Measurements from ENCODE around the gene TLX1. TPM values are rescaled to one million over a fixed set of nuclear protein-coding genes. Genes with fewer than 3 reads are reported as not detected.

Gene TLX1
- total RNA-seq, 6 donors from 2014 or later = not detected

DNA sequence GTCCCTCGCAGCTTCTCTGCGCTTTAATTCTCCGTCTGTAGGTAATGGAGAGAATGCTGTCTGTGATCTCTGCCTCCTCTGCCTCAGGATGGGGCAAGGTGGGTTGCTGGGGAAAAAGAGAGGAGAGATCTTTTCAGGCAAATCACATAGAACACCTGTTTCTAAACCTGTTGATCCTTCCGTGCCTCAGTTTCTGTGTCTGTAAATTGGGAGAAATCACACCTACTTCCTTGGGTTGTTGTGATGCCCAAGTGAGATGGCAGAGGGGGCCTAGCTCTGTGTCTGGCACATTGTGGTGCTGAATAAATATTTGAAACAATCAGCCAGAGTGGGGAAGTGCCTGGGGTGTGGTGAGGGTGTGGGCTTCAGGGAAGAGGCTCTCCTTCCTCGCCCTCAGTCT, 40.5 kb upstream of the TLX1 start:
- Histone ChIP-seq H3K9me3 (no peaks in the 10 kb centered on the region), H3K4me3 (no peak overlapping the region), H3K27me3 (peaks cover 0 to 10% (median 0%) of the 10 kb centered on the region in 4 donors), H3K4me1 (no peaks in the 10 kb centered on the region), H3K36me3 (no peaks in the 10 kb centered on the region), H3K27ac (no peak overlapping the region)
- DNase-seq (no peak), ATAC-seq (ENCODE audit: low FRiP score in 2 of 2) (no peak)
- TF ChIP-seq, protein P1, sequence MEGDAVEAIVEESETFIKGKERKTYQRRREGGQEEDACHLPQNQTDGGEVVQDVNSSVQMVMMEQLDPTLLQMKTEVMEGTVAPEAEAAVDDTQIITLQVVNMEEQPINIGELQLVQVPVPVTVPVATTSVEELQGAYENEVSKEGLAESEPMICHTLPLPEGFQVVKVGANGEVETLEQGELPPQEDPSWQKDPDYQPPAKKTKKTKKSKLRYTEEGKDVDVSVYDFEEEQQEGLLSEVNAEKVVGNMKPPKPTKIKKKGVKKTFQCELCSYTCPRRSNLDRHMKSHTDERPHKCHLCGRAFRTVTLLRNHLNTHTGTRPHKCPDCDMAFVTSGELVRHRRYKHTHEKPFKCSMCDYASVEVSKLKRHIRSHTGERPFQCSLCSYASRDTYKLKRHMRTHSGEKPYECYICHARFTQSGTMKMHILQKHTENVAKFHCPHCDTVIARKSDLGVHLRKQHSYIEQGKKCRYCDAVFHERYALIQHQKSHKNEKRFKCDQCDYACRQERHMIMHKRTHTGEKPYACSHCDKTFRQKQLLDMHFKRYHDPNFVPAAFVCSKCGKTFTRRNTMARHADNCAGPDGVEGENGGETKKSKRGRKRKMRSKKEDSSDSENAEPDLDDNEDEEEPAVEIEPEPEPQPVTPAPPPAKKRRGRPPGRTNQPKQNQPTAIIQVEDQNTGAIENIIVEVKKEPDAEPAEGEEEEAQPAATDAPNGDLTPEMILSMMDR (IDR thresholded peaks at IDR 0.05) = no peak
- TF ChIP-seq POLR2AphosphoS5 (IDR thresholded peaks at IDR 0.05) = no peak
- TF ChIP-seq POLR2A (IDR thresholded peaks at IDR 0.05) = no peak
- TF ChIP-seq EP300 (IDR thresholded peaks at IDR 0.05) = no peak
- WGBS, 2 donors = 84 to 92% methylated on average over 5 of the region's 5 CpGs

DNA sequence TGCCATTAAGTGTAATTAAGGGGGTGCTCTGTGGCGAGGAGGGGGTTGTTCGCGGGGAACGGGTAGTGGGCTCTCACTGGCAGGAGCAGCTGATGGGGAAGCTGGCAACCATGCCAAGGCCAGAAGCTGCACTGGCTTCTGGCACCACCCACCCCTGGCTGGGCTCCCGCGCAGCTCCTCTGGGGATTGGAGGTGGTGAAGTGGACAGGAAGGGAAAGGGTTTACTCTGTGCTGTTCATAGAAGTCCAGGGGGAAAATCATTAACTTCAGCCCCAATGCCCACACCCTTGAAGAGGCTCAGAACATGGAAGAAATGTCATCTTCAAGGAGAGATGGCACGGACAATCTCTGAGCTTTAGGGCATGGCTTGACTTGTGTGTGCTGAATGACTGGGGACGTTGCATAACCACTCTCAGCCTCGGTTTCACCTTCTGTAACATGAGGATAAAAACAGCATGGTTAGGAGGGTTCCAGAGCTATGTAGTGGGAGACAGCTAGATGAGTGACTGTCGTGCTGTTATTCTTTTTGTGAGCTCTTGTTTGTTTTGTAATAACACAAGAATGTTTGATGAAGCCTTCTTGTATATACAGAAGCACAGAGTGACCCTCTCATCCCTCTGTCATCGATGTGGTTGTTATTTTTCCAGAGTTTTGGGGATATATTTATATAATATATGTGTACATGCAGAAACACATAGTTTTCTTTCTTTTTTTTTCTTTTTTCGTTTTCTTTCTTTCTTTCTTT, 39.4 kb upstream of the TLX1 start:
- DNase-seq = peak in 1 of 2 donors; percentile 45
- ATAC-seq (ENCODE audit: low FRiP score in 2 of 2) = no peak
- 53 to 59% methylated on average over 12 of the region's 12 CpGs for WGBS, 2 donors
- H3K4me1 ChIP-seq = no peaks in the 10 kb centered on the region
- H3K27ac ChIP-seq = no peak overlapping the region
- TF ChIP-seq POLR2A (IDR thresholded peaks at IDR 0.05) (no peak), EP300 (IDR thresholded peaks at IDR 0.05) (no peak)
- TF ChIP-seq, protein P1 (IDR thresholded peaks at IDR 0.05) = no peak
- H3K27me3 ChIP-seq = peaks cover 0 to 10% (median 0%) of the 10 kb centered on the region in 4 donors
- no peaks in the 10 kb centered on the region for H3K36me3 ChIP-seq
- no peak overlapping the region for H3K4me3 ChIP-seq
- no peaks in the 10 kb centered on the region for H3K9me3 ChIP-seq

DNA sequence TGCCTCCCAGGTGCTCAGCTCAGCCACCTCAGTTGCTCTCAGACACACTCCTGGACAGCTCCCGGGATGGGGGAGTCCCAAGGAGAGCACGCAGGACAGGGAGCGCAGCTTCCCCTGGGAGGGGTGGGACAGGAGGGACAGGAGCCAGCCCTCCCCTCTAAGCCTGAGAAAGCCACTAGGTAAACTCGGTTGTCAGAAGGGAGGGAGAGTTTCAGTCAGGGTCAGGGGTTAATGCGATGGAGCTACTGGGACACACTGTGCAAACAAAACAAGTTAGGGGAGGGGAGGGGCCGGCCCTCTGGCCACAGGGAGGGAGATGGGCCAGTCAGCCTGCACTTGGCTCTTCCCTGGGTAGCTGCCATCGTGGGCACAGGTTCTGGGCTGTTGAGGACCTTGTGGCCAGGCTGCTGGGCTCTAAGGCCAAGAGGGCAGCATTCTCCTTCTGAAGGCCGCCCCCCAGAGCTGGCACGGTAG, 38.2 kb upstream of the TLX1 start:
- WGBS, 2 donors = 29 to 40% methylated on average over 6 to 9 of the region's 9 CpGs
- no peaks in the 10 kb centered on the region for H3K36me3 ChIP-seq
- no peak overlapping the region for H3K4me3 ChIP-seq
- ATAC-seq (ENCODE audit: low FRiP score in 2 of 2) (no peak), DNase-seq (peak in 1 of 2 donors; percentile 10)
- no peaks in the 10 kb centered on the region for H3K9me3 ChIP-seq
- peaks cover 0 to 8% (median 0%) of the 10 kb centered on the region in 4 donors for H3K27me3 ChIP-seq
- TF ChIP-seq EP300 (IDR thresholded peaks at IDR 0.05) = no peak
- no peak for TF ChIP-seq POLR2AphosphoS5 (IDR thresholded peaks at IDR 0.05)
- TF ChIP-seq POLR2A (IDR thresholded peaks at IDR 0.05) = no peak
- TF ChIP-seq, protein P1 (IDR thresholded peaks at IDR 0.05) = no peak
- H3K27ac ChIP-seq = no peak overlapping the region
- H3K4me1 ChIP-seq = no peaks in the 10 kb centered on the region

DNA sequence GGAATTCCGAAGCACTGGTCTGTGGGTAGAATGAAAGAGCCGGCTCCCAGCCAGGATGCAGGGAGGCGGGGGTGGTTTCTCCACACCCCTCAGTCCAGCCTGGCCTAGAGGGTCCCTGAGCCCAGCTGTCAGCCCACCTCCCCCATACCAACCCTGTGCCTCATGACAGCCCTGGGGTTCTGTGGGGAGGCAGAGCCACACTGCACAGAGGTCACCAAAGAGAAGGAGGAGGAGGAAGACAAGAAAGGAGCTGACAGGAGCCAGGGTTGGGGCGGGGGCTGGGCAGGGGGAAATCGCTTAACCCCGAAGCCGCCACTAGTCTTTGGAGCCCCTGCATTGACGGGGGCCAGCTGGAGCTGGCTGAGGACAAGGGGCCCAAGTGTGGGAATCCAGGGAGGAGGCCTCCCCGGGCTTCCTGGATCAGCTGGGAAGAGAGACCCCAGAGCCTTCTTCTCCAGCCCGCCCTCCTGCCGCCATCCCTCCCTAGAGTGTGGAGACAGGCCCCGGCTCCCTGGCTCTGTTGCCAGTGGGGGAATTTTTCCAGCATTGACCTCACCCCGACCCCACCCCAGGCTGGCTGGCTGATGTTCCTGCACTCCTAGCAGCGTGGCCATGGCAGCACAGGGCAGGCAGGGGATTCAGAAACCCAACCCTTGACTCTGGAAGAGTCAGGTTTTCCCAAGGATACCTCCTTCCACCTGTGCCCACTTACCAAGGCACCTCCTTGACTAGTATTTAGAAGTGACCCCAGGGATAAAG, 36.8 kb upstream of the TLX1 start:
- TF ChIP-seq POLR2A (IDR thresholded peaks at IDR 0.05) = no peak
- no peak for TF ChIP-seq POLR2AphosphoS5 (IDR thresholded peaks at IDR 0.05)
- TF ChIP-seq, protein P1 (IDR thresholded peaks at IDR 0.05) = no peak
- TF ChIP-seq EP300 (IDR thresholded peaks at IDR 0.05) = no peak
- 45 to 71% methylated on average over 8 to 13 of the region's 14 CpGs for WGBS, 2 donors
- no peak for ATAC-seq (ENCODE audit: low FRiP score in 2 of 2)
- Histone ChIP-seq H3K27me3 (no peaks in the 10 kb centered on the region), H3K36me3 (no peaks in the 10 kb centered on the region), H3K9me3 (no peaks in the 10 kb centered on the region), H3K27ac (no peak overlapping the region), H3K4me3 (no peak overlapping the region), H3K4me1 (no peaks in the 10 kb centered on the region)
- peak in 1 of 2 donors; percentile 44 for DNase-seq
